Right forelimb (tissue), 1 donor: ENCODE results near the gene PRAC2.
A peak's percentile ranks its signal among the peaks of the same experiment; 100 is the strongest.

Source experiments
- DNase-seq: peaks from one replicate; pipeline ENCODE4 v3.0.0-alpha.2; 2018

Gene PRAC2

GRCh38 chr17:48734333-48735061 lies 11.5 kb downstream of the PRAC2 start:
- DNase-seq = peak; percentile 40

GRCh38 chr17:48735062-48735351 lies 12.0 kb downstream of the PRAC2 start:
- DNase-seq = no peak

- DNase-seq = peak; percentile 4
Observed at GRCh38 chr17:48737330-48738043, 14.5 kb downstream of the PRAC2 start.

GRCh38 chr17:48738424-48738802 lies 15.4 kb downstream of the PRAC2 start:
- DNase-seq = no peak

GRCh38 chr17:48738803-48739526 lies 16.0 kb downstream of the PRAC2 start:
- DNase-seq = peak; percentile 32

GRCh38 chr17:48740537-48740936 lies 17.6 kb downstream of the PRAC2 start:
- no peak for DNase-seq

GRCh38 chr17:48745381-48746275 lies 22.6 kb downstream of the PRAC2 start:
- DNase-seq = no peak

GRCh38 chr17:48746916-48747444 lies 24.0 kb downstream of the PRAC2 start:
- no peak for DNase-seq

GRCh38 chr17:48747445-48748363 lies 24.7 kb downstream of the PRAC2 start:
- DNase-seq = no peak

- no peak for DNase-seq
Observed at GRCh38 chr17:48748718-48749566, 26.0 kb downstream of the PRAC2 start.

- no peak for DNase-seq
Observed at GRCh38 chr17:48749621-48750553, 26.9 kb downstream of the PRAC2 start.

GRCh38 chr17:48751172-48751571 lies 28.2 kb downstream of the PRAC2 start:
- no peak for DNase-seq

- DNase-seq = no peak
Observed at GRCh38 chr17:48751733-48752398, 28.9 kb downstream of the PRAC2 start.

GRCh38 chr17:48752399-48753288 lies 29.7 kb downstream of the PRAC2 start:
- DNase-seq = no peak

- DNase-seq = no peak
Observed at GRCh38 chr17:48753794-48754499, 31.0 kb downstream of the PRAC2 start.

GRCh38 chr17:48754500-48755261 lies 31.7 kb downstream of the PRAC2 start:
- no peak for DNase-seq
